Mucosa of descending colon (tissue), 3 donors: ENCODE results near the gene ACE2. TPM values are rescaled to one million over a fixed set of nuclear protein-coding genes. Genes with fewer than 3 reads are reported as not detected.

Source experiments
- ATAC-seq: fragments of 200-7000 bp; cut with Tn5 transposase; one replicate; pipeline ENCODE4 v1.9.1; 2020; ENCODE audit warnings: mild to moderate bottlenecking, moderate library complexity
- DNase-seq, 3 donors: peaks; one replicate each; pipeline ENCODE4 v3.0.0-alpha.2; 2020
- H3K36me3 ChIP-seq: fragments of 200-600 bp; one replicate; pipeline ENCODE4 v1.8.0; 2021; ENCODE audit warnings: low read depth, mild to moderate bottlenecking
- H3K4me1 ChIP-seq: fragments of 200-600 bp; one replicate; pipeline ENCODE4 v1.8.0; 2021; ENCODE audit warnings: low read depth, mild to moderate bottlenecking
- H3K4me3 ChIP-seq: fragments of 200-600 bp; one replicate; pipeline ENCODE4 v1.8.0; 2021; ENCODE audit warnings: mild to moderate bottlenecking
- H3K9me3 ChIP-seq: fragments of 200-600 bp; one replicate; pipeline ENCODE4 v1.8.0; 2021; ENCODE audit warnings: mild to moderate bottlenecking
- intact Hi-C, 2 donors: fragments of 100-400 bp; cut with DNase I in 1 of 2; cut with micrococcal nuclease in 1 of 2; formaldehyde crosslinking; loops; one replicate each; pipeline versions ENCODE4 v1.11.0 to v1.11.1; 2022; cut with DNase I, micrococcal nuclease
- total RNA-seq, 3 donors: library from RNA; stranded (reverse); fragmentation: NEBNext Ultra II Directional in 2 of 3; extraction: Animal tissue kit (Norgen Biotek cat#: 25700) in 2 of 3; gene quantifications; one replicate each; pipeline versions ENCODE4 v1.2.1 to v1.2.4, GENCODE V29; 2021 to 2023
- TF ChIP-seq, protein P1 (sequence below): fragments of 200-600 bp; IDR thresholded peaks from one replicate; pipeline ENCODE4 v1.8.0; 2022; ENCODE audit warnings: antibody characterized with exemption, mild to moderate bottlenecking
- donor health status: DM: no; HTN: no; CAD: no; lungs with moderate emphysema.
- donor health status: DM: no; HTN: no; CAD: no.
- donor health status: DM: no; HTN: yes; CAD: no.

The ACE2 gene
- total RNA-seq, 3 donors from 2014 or later, result 23.1 to 40.8 (median 23.2) TPM

DNA sequence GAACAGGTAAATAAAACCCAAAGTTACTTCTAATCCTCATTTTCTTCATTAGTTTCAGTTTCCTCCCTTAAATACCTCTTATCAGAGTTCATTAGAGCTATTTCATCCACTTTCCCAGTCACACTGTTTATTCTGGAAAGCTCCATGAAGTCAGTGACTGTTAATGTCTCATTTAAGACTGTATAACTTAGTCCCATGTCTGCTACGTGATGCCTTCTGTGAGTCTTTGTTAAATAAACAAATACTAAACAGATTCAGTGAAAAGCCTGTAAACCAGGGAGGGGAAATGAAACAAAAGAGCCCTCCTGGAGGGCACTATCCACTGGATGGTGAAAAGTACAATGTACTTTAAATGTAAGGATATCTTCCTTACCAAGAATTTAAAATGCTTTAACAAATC, 24.7 kb downstream of the ACE2 start:
- intact Hi-C loops, result no loop called here
- ATAC-seq, result no peak
- Histone ChIP-seq H3K4me1 (no peaks in the 10 kb centered on the region), H3K9me3 (no peaks in the 10 kb centered on the region), H3K36me3 (no peaks in the 10 kb centered on the region), H3K4me3 (no peak overlapping the region)
- TF ChIP-seq, protein P1, sequence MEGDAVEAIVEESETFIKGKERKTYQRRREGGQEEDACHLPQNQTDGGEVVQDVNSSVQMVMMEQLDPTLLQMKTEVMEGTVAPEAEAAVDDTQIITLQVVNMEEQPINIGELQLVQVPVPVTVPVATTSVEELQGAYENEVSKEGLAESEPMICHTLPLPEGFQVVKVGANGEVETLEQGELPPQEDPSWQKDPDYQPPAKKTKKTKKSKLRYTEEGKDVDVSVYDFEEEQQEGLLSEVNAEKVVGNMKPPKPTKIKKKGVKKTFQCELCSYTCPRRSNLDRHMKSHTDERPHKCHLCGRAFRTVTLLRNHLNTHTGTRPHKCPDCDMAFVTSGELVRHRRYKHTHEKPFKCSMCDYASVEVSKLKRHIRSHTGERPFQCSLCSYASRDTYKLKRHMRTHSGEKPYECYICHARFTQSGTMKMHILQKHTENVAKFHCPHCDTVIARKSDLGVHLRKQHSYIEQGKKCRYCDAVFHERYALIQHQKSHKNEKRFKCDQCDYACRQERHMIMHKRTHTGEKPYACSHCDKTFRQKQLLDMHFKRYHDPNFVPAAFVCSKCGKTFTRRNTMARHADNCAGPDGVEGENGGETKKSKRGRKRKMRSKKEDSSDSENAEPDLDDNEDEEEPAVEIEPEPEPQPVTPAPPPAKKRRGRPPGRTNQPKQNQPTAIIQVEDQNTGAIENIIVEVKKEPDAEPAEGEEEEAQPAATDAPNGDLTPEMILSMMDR, result no peak
- no peak for DNase-seq

DNA sequence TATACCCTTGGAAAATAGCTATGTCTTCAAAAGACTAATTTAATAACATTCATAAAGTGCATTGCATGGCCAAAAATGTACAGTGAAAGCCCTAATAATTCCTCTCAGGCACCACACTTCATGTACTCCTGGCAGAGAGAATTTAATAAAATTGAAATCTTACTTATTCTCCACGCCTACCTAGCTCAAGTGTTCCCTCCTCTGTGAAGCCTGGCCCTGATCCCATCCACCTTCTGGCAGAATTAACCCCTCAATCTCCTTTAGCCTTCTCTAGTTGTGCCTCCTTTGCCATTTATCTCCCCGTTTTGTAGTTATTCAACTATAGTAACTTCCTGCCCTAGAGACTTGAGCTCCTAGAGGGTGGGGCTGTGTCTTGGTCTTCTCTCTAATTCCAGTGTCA, 26.7 kb downstream of the ACE2 start:
- intact Hi-C loops, result no loop called here
- TF ChIP-seq, protein P1, result no peak
- Histone ChIP-seq H3K9me3 (no peaks in the 10 kb centered on the region), H3K4me1 (no peaks in the 10 kb centered on the region), H3K36me3 (no peaks in the 10 kb centered on the region), H3K4me3 (no peak overlapping the region)
- DNase-seq (no peak), ATAC-seq (no peak)

GRCh38 chrX:15570145-15570544, 30.6 kb downstream of the ACE2 start:
- intact Hi-C loops, result no loop called here
- H3K9me3 ChIP-seq, result no peaks in the 10 kb centered on the region
- H3K4me3 ChIP-seq, result no peak overlapping the region
- TF ChIP-seq, protein P1, result no peak
- no peaks in the 10 kb centered on the region for H3K4me1 ChIP-seq
- H3K36me3 ChIP-seq, result no peaks in the 10 kb centered on the region
- DNase-seq (no peak), ATAC-seq (no peak)

- Histone ChIP-seq H3K4me3 (no peak overlapping the region), H3K4me1 (no peaks in the 10 kb centered on the region), H3K36me3 (no peaks in the 10 kb centered on the region), H3K9me3 (no peaks in the 10 kb centered on the region)
- intact Hi-C loops, result loop anchor here in 1 of 2 donors (5.0 kb wide), 1 partner anchor 71 kb away; no protein-coding TSS in a partner anchor
- DNase-seq, result no peak
- no peak for ATAC-seq
- TF ChIP-seq, protein P1, result no peak
These were observed 32.7 kb downstream of the ACE2 start for GRCh38 chrX:15567886-15568616.

DNA sequence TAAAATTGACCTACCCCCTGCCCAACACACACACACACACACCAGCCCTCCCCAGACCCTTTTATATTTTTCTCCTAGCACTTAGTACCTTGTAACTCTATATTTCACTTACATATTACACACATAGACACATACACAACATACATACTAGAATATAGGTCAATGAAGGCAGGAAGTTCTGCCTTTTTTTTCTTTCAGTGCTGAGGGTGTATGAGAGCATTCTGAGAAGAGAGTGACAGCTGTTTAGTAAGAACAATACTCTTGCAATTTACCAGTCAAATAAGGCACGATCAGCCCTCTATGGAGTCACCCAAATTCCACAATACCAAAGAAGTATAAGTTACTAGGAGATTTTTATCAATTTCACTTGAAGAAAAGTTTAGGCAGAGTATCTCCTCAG, 33.5 kb downstream of the ACE2 start:
- no peak for ATAC-seq
- DNase-seq, result no peak
- Histone ChIP-seq H3K9me3 (no peaks in the 10 kb centered on the region), H3K4me3 (no peak overlapping the region), H3K4me1 (no peaks in the 10 kb centered on the region), H3K36me3 (no peaks in the 10 kb centered on the region)
- TF ChIP-seq, protein P1, result no peak
- intact Hi-C loops, result loop anchor here in 1 of 2 donors (5.0 kb wide), 1 partner anchor 70 kb away; no protein-coding TSS in a partner anchor
